HEK293 (cell line): ENCODE measurements around the gene APOLD1.
"Not testable (repeated sequence)": the region's sequence is repeated elsewhere in the genome, so short reads cannot be mapped to it uniquely, and the experiment has no call there.

Experiments
- CTCF ChIA-PET: fragments of 350-600 bp; formaldehyde crosslinking; extraction: SDS; loops from one replicate; lab custom pipeline; 2021; ENCODE audit warnings: antibody characterized with exemption; lab: Yijun Ruan, JAX
- POLR2A ChIA-PET: fragments of 300-600 bp; formaldehyde crosslinking; extraction: SDS; loops from one replicate; lab custom pipeline; 2020; ENCODE audit warnings: antibody characterized with exemption, inconsistent platforms; lab: Yijun Ruan, JAX
- H3K27ac ChIP-seq: fragments of 200-500 bp; sonication (Bioruptor generic); 2 replicates; pipeline ENCODE4 v1.5.1; 2014; ENCODE audit warnings: low read depth, low read length, control low read depth, inconsistent platforms; ENCODE audit errors: extremely low read depth
- H3K36me3 ChIP-seq, 2 experiments: fragments of 200-500 bp in 1 of 2; sonication (Bioruptor generic) in 1 of 2; 1 replicate in 1 of 2; 2 replicates in 1 of 2; pipeline ENCODE4 v1.5.1; 2014 to 2017; ENCODE audit warnings: inconsistent platforms in 2 of 2, low read length in 2 of 2; ENCODE audit not compliant: control insufficient read depth in 2 of 2, insufficient read depth in 1 of 2
- H3K4me1 ChIP-seq: fragments of 200-500 bp; sonication (Bioruptor generic); 2 replicates; pipeline ENCODE4 v1.5.1; 2014; ENCODE audit warnings: mild to moderate bottlenecking, low read length, inconsistent platforms; ENCODE audit not compliant: control insufficient read depth, insufficient read depth
- H3K4me3 ChIP-seq: 2 replicates; pipeline ENCODE4 v1.5.1; 2011; ENCODE audit warnings: low read depth, mild to moderate bottlenecking, control low read depth, low read length, moderate library complexity
- H3K9me3 ChIP-seq: fragments of 200-500 bp; sonication (Bioruptor generic); 2 replicates; pipeline ENCODE4 v1.5.1; 2014; ENCODE audit warnings: low read depth, low read length, inconsistent platforms; ENCODE audit not compliant: control insufficient read depth, insufficient read depth
- FEZF1 ChIP-seq: fragments of 450-650 bp; formaldehyde crosslinking; IDR thresholded peaks from 2 replicates; pipeline ENCODE4 v1.5.1; 2016; ENCODE audit warnings: missing biosample characterization, missing genetic modification characterization
- KLF8 ChIP-seq: fragments of 450-650 bp; formaldehyde crosslinking; IDR thresholded peaks from 2 replicates; pipeline ENCODE4 v1.5.1; 2016; ENCODE audit warnings: missing biosample characterization, missing genetic modification characterization
- OSR2 ChIP-seq: fragments of 450-650 bp; formaldehyde crosslinking; IDR thresholded peaks from 2 replicates; pipeline ENCODE4 v1.5.1; 2016; ENCODE audit warnings: missing biosample characterization, missing genetic modification characterization
- ZBTB17 ChIP-seq: fragments of 450-650 bp; formaldehyde crosslinking; IDR thresholded peaks from 2 replicates; pipeline ENCODE4 v1.5.1; 2016; ENCODE audit warnings: missing biosample characterization, missing genetic modification characterization
- ZBTB48 ChIP-seq: fragments of 450-650 bp; formaldehyde crosslinking; IDR thresholded peaks from 2 replicates; pipeline ENCODE4 v1.5.1; 2016; ENCODE audit warnings: missing biosample characterization, missing genetic modification characterization
- ZNF112 ChIP-seq: fragments of 450-650 bp; formaldehyde crosslinking; IDR thresholded peaks from 2 replicates; pipeline ENCODE4 v1.5.0; 2017; ENCODE audit warnings: missing biosample characterization, missing genetic modification characterization
- ZNF121 ChIP-seq: fragments of 450-650 bp; formaldehyde crosslinking; IDR thresholded peaks from 2 replicates; pipeline ENCODE4 v1.5.1; 2016; ENCODE audit warnings: missing biosample characterization, missing genetic modification characterization
- ZNF133 ChIP-seq: fragments of 450-650 bp; formaldehyde crosslinking; IDR thresholded peaks from 2 replicates; pipeline ENCODE4 v1.5.1; 2016; ENCODE audit warnings: missing biosample characterization, missing genetic modification characterization
- ZNF239 ChIP-seq: fragments of 450-650 bp; formaldehyde crosslinking; IDR thresholded peaks from 2 replicates; pipeline ENCODE4 v1.5.1; 2016; ENCODE audit warnings: missing biosample characterization, missing genetic modification characterization
- ZNF335 ChIP-seq: fragments of 450-650 bp; formaldehyde crosslinking; conservative IDR thresholded peaks from 2 replicates; pipeline ENCODE4 v1.5.1; 2016; ENCODE audit warnings: missing biosample characterization, missing genetic modification characterization
- ZNF48 ChIP-seq: fragments of 450-650 bp; formaldehyde crosslinking; IDR thresholded peaks from 2 replicates; pipeline ENCODE4 v1.5.1; 2016; ENCODE audit warnings: missing biosample characterization, missing genetic modification characterization
- TF ChIP-seq, protein P1 (sequence below): fragments of 450-650 bp; formaldehyde crosslinking; IDR thresholded peaks from 2 replicates; pipeline ENCODE4 v1.5.1; 2016; ENCODE audit warnings: missing biosample characterization, missing genetic modification characterization
- TF ChIP-seq, protein P2 (sequence below): fragments of 450-650 bp; formaldehyde crosslinking; IDR thresholded peaks from 2 replicates; pipeline ENCODE4 v1.5.1; 2017; ENCODE audit warnings: missing biosample characterization, missing genetic modification characterization

APOLD1 gene

DNA sequence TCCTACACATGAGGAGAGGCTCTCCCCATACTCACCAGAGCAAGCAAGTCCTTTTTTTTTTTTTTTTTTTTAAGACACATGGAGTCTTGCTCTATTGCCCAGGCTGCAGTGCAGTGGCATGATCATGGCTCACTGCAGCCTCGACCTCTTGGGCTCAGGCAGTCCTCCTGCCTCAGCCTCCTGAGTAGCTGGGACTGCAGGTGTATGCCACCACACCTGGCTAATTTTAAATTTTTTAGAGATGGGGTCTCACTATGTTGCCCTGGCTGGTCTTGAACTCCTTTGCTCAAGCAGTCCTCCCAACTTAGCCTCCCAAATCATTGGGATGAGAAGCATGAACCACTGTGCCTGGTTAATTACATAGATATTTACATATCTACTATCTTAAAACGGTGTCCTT lies 47.3 kb upstream of the APOLD1 start:
- H3K27ac ChIP-seq, H3K4me3 ChIP-seq, H3K36me3 ChIP-seq, H3K9me3 ChIP-seq: not testable (repeated sequence)
- H3K4me1 ChIP-seq, result peaks cover 31% of the 10 kb centered on the region
- POLR2A ChIA-PET, result interaction anchor here (4.1 kb wide), 1 partner anchor 14 kb away, joined by 52 read pairs; no protein-coding TSS in a partner anchor
- TF ChIP-seq ZNF121 (tag by site-specific recombination), result peak; percentile 97
- CTCF ChIA-PET, result interaction anchor here (0.6 to 3.0 kb wide), 15 partner anchors 9 to 1070 kb away, joined by 3 to 51 read pairs (median 7); partner anchors contain the start of genes CDKN1B and FAM234B

DNA sequence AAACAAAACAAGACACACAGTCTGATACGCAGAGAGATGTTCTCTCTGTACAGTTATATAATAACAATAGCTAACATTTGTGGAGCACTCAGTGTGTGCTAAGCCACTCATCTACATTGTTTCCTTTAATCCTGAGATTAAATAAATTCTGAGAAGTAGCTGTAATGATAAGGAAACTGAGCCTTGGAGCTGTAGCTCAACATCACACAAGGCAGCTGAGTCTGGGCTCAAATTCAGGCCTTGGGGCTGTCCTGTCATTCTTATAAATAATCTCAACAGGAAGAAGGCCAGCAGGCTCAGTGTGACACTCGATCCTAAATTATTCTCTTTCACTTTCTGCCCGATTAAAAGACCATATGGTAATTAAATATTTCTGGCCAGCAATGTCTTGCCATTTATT lies 43.8 kb upstream of the APOLD1 start:
- Histone ChIP-seq H3K36me3 (no peaks in the 10 kb centered on the region; a peak in 1 of 3 replicates), H3K9me3 (no peaks in the 10 kb centered on the region), H3K4me1 (peaks cover 23% of the 10 kb centered on the region), H3K27ac (no peak overlapping the region), H3K4me3 (no peak overlapping the region)
- POLR2A ChIA-PET, result interaction anchor here (0.7 to 1.2 kb wide), 2 partner anchors 14 to 16 kb away, joined by 3 to 6 read pairs; no protein-coding TSS in a partner anchor
- TF ChIP-seq ZNF48, result no peak
- TF ChIP-seq, protein P1, sequence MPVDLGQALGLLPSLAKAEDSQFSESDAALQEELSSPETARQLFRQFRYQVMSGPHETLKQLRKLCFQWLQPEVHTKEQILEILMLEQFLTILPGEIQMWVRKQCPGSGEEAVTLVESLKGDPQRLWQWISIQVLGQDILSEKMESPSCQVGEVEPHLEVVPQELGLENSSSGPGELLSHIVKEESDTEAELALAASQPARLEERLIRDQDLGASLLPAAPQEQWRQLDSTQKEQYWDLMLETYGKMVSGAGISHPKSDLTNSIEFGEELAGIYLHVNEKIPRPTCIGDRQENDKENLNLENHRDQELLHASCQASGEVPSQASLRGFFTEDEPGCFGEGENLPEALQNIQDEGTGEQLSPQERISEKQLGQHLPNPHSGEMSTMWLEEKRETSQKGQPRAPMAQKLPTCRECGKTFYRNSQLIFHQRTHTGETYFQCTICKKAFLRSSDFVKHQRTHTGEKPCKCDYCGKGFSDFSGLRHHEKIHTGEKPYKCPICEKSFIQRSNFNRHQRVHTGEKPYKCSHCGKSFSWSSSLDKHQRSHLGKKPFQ (tag by site-specific recombination), result no peak
- TF ChIP-seq FEZF1, result peak; percentile 39; the same call in 1 of the 2 replicates
- TF ChIP-seq OSR2 (tag by site-specific recombination), result no peak
- TF ChIP-seq ZNF133, result no peak
- no peak for TF ChIP-seq ZNF112 (tag by site-specific recombination)
- TF ChIP-seq ZBTB48, result no peak
- TF ChIP-seq ZNF335 (tag by site-specific recombination), result no peak
- TF ChIP-seq ZNF239, result no peak
- CTCF ChIA-PET, result interaction anchor here (1.0 to 1.4 kb wide), 4 partner anchors 15 to 323 kb away, joined by 3 to 8 read pairs (median 4); no protein-coding TSS in a partner anchor

DNA sequence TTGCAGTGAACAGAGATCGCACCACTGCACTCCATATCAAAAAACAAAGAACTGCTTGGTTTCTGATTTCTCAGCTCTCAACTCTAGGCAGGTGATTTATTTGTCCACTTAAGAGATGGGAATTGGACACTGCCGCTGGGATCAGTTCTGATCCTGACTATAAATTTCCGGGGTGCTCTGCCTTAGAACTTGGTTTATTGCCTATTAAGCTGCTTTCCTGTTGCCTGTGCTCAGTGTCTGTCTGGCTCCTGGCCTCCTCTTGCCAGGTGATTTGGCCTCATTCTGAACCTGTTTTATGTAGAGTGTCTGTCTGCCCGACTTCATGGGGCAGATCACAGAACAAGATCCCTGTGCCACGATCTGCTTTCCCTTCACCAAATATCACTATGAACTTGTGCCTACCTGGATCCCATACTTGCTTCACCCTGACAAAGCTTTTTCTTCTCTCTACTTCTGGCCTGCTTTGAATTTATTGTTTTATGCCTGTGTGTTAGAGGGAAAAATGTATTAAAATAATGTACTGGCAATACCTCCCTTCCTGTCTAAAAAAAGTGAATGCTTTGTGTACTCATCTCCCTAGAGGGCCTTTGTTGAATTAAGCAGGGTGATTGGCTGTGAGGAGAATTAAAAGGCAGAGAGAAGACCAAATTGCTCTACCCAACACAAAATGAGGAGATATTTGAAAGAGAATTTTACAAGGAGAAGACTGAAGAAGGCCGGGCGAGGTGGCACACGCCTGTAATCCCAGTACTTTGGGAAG lies 40.7 kb upstream of the APOLD1 start:
- TF ChIP-seq KLF8 (tag by site-specific recombination) (no peak), ZBTB17 (tag by site-specific recombination) (0 out of 2 replicates have a peak, but pooled peaks have one; percentile 37)
- TF ChIP-seq, protein P2, sequence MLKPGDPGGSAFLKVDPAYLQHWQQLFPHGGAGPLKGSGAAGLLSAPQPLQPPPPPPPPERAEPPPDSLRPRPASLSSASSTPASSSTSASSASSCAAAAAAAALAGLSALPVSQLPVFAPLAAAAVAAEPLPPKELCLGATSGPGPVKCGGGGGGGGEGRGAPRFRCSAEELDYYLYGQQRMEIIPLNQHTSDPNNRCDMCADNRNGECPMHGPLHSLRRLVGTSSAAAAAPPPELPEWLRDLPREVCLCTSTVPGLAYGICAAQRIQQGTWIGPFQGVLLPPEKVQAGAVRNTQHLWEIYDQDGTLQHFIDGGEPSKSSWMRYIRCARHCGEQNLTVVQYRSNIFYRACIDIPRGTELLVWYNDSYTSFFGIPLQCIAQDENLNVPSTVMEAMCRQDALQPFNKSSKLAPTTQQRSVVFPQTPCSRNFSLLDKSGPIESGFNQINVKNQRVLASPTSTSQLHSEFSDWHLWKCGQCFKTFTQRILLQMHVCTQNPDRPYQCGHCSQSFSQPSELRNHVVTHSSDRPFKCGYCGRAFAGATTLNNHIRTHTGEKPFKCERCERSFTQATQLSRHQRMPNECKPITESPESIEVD (tag by site-specific recombination), result peak; percentile 31; the same call in 1 of the 2 replicates
- TF ChIP-seq, all 188 proteins: peak for 2
- Histone ChIP-seq H3K36me3 (no peaks in the 10 kb centered on the region; a peak in 1 of 3 replicates), H3K27ac (no peak overlapping the region; the same call in 1 of the 2 replicates), H3K9me3 (no peaks in the 10 kb centered on the region), H3K4me1 (peaks cover 28% of the 10 kb centered on the region), H3K4me3 (no peak overlapping the region)
- POLR2A ChIA-PET, result interaction anchor here (0.7 to 1.0 kb wide), 2 partner anchors 19 to 478 kb away, joined by 3 to 6 read pairs; partner anchors contain the start of gene LRP6
- CTCF ChIA-PET, result interaction anchor here (0.9 to 4.4 kb wide), 2 partner anchors 8 to 43 kb away, joined by 3 to 36 read pairs; no protein-coding TSS in a partner anchor
